ENCODE measurements around the gene UBE2G2. TPM values are rescaled to one million over a fixed set of nuclear protein-coding genes. Genes with fewer than 3 reads are reported as not detected.

The UBE2G2 gene
- total RNA-seq, 4 donors from 2014 or later: 38.4 to 75.1 (median 67.4) TPM

- Histone ChIP-seq H3K36me3 (no peaks in the 10 kb centered on the region), H3K4me3 (no peak overlapping the region), H3K27me3 (no peaks in the 10 kb centered on the region), H3K9me3 (peaks cover 0 to 8% of the 10 kb centered on the region in 2 donors), H3K27ac (no peak overlapping the region), H3K4me1 (peaks cover 0 to 5% of the 10 kb centered on the region in 2 donors)
- intact Hi-C loops (cut with DNase I; ENCODE audit: low total_unique reads): no loop called here
- TF ChIP-seq POLR2A (IDR thresholded peaks at IDR 0.05) (no peak), CTCF (IDR thresholded peaks at IDR 0.05) (no peak)
- no peak for DNase-seq
Measured at GRCh38 chr21:44822484-44823178, 21.0 kb upstream of the UBE2G2 start.

DNA sequence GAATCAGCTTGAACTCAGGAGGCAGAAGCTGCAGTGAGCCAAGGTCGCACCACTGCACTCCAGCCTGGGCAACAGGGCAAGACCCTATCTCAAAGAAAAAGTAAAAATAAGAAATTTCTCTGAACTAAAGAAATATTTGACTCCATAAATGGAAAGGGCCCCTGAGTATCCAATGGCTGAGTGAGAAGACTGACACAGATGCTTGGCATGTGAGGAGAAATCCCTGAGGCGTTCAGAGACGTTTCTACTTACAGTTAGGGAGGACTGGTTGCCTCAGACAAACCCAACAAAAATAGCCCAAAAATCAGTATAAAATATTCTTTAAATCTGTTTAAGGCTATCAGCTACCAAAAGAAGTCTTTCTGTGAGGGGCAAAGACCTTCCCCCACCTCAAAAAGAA, 19.2 kb upstream of the UBE2G2 start:
- no peak for DNase-seq

DNA sequence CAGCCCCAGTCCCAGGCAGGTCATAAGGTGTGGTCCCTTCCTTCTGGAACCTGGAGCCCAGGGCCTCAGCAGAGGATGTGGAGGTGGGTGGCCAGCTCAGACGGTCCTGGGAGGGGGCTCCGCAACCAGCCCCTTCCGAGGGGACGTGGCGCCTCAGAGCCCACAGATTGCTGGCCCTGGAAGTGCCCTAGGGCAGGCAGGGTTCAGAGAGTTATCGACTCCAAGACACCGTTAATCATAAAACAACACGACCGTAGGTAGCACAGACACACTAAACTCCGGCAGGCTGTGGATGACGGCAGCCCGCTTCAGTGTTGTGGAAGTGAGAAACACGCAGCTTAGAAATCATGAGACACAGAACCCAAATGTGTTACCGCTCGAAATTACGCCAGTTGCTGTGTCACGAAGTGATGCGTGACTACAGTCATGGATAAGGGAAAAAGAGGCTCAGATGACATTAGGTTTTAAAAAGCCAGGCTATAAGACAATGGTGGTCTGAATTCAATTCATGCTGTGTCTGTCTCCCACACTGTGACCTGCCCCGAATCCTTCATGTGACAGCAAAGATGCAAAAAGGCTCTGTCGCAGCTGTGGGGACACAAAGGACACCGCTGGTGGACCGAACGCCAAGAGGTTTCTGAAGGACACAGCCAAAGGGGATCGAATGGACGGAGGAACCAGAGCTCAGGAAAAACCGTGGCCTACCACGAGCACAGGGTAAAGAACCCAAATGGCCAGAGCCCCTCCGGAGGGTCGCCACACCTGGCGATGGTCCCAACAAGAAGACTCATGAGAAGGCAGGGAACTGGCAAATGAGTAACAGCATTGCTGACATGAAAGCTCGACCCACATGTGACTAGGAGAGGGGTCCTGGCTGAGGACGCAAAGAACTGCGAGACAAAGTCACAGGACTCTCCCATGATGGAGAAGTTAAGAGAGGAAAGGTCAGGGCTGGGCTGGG, 17.9 kb upstream of the UBE2G2 start:
- Histone ChIP-seq H3K4me3 (no peak overlapping the region), H3K27me3 (no peaks in the 10 kb centered on the region), H3K27ac (no peak overlapping the region), H3K9me3 (peaks cover 0 to 8% of the 10 kb centered on the region in 2 donors), H3K36me3 (no peaks in the 10 kb centered on the region), H3K4me1 (peaks cover 0 to 9% of the 10 kb centered on the region in 2 donors)
- TF ChIP-seq POLR2A (IDR thresholded peaks at IDR 0.05) (no peak), CTCF (IDR thresholded peaks at IDR 0.05) (no peak)
- DNase-seq: no peak
- intact Hi-C loops (cut with DNase I; ENCODE audit: low total_unique reads): loop anchor here (5.0 kb wide), 1 partner anchor 53 kb away; the partner anchor contains the start of gene PTTG1IP

More for the DNA sequence above, 19.2 kb upstream of the UBE2G2 start:
- H3K27ac ChIP-seq: no peak overlapping the region
- H3K9me3 ChIP-seq: peaks cover 0 to 8% of the 10 kb centered on the region in 2 donors
- intact Hi-C loops (cut with DNase I; ENCODE audit: low total_unique reads): no loop called here
- H3K27me3 ChIP-seq: no peaks in the 10 kb centered on the region
- no peak for TF ChIP-seq CTCF (IDR thresholded peaks at IDR 0.05)
- no peak for TF ChIP-seq POLR2A (IDR thresholded peaks at IDR 0.05)
- no peaks in the 10 kb centered on the region for H3K36me3 ChIP-seq
- H3K4me1 ChIP-seq: peaks cover 0 to 9% of the 10 kb centered on the region in 2 donors
- no peak overlapping the region for H3K4me3 ChIP-seq

DNA sequence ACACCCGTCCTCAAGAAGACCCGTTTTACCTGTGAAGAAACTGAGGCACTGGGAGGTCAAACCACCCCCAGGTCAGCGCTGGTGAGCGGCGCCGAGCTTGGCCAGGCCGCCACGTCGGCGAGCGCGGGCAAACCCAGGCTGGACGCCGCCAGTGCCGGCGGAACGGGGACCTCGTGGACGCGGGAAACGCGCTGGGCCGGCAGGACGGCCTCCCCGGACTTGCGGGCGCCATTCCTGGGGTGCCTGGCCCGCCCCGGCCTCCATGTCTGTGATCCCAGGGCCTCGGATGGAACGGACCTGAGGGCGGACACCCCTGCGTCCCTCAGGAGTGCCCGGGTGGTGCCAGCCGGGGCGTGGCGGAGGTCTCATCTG, 17.0 kb upstream of the UBE2G2 start:
- H3K27ac ChIP-seq: peak overlapping the region; percentile 91 to 96
- H3K9me3 ChIP-seq: peaks cover 0 to 8% of the 10 kb centered on the region in 2 donors
- H3K4me3 ChIP-seq: peak overlapping the region; percentile 60 to 92
- no peaks in the 10 kb centered on the region for H3K27me3 ChIP-seq
- TF ChIP-seq POLR2A (IDR thresholded peaks at IDR 0.05) (no peak), CTCF (IDR thresholded peaks at IDR 0.05) (no peak)
- intact Hi-C loops (cut with DNase I; ENCODE audit: low total_unique reads): loop anchor here (5.0 kb wide), 1 partner anchor 54 kb away; the partner anchor contains the start of gene PTTG1IP
- DNase-seq: peak in 1 of 2 donors; percentile 38
- H3K4me1 ChIP-seq: peaks cover 0 to 9% of the 10 kb centered on the region in 2 donors
- no peaks in the 10 kb centered on the region for H3K36me3 ChIP-seq
